LoVo (cell line): ENCODE measurements around the gene DCST2.

Experiments
- DNase-seq: peaks from one replicate; pipeline ENCODE4 v3.0.0-alpha.2; 2016; ENCODE audit warnings: low spot score

The DCST2 gene

DNA sequence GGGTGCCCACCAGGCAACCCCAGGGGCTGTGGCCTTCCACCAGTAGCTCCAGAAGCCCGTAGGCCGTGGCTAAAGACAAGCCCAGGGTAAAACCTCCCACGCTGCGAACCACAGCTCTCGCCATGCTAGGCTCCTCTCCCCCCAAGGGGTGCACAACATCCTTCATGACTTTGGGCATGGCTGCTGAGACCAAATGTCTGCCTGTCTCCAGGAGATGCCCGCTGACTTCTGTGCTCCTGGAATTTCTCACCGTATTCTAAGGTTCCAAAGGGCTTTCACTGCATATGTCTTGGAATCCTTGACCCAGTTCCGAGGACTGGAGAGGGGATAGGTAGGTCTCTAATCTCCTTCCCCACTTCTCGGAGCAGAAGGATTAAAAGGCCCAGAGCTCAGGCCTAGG is at the start of gene DCST2, which contains the start of gene DCST1:
Gene DCST2 (minus strand): TSS at position 258 of the 400 bp plus-strand sequence. CDS start 80 bp downstream, at position 178.
Gene DCST1 (plus strand): TSS at position 301 of the 400 bp plus-strand sequence. CDS start 213 bp downstream, outside the sequence.
- DNase-seq = no peak

DNA sequence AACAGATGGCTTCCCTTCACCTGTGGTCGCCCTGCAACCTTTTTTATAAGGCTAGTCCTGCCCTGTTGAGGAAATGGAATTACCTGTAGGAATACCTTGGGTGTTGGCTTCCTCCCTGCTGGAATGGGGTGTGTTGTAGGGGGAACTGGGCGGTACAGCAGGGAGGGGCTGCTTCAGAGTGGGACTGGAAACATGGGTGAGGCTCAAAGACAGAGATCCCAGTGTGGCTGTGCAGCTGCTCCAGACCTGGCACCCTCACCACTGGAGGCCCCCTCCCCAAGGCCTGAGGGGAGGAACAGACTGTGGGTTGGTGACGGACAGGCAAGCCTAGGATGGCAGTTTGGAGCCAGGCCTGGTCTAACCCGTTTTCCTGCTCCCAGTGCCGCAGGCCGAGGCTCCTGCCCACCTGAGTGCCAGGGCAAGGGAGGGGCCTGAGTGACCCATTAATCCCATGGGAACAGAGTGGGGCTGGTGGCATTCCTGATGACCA is 49.5 kb upstream of the DCST2 start:
- DNase-seq = peak; percentile 77

DNA sequence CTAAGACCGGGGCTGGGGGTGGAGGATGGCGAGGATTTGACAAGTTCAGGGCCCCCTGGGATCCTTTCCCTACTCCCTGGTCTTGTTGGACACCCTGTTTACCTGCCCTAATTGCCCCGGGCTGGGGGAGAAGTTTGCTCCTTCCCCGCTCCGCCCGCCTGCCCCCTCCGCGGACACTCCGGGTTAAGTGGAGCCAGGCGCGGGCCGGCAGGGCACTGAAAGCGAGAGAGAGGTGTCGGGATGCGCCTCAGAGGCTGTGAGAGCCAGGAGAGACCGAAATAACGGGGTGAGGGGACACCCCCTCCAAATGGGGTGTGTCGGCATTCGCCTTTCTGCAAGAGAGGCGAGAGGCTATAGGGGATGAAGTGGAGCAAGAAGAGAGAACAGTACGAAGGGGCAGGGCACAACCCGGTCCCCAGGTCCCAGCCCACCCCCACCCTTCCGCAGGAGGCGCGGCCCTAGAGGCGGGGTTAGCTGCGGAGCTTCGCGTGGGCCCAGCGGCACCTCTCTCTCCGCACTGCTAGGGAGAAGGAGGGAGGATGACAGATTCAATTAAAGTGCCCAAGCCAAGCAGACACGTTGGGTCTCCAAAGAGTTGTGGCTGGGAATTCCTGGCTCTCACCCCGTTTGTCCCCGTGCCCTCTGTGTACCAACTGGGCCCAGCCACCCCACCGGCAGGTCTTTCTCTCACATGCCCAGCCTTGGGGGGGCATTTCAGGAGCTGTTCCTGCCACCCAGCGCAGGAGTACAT is 48.9 kb upstream of the DCST2 start:
- DNase-seq = peak; percentile 45

DNA sequence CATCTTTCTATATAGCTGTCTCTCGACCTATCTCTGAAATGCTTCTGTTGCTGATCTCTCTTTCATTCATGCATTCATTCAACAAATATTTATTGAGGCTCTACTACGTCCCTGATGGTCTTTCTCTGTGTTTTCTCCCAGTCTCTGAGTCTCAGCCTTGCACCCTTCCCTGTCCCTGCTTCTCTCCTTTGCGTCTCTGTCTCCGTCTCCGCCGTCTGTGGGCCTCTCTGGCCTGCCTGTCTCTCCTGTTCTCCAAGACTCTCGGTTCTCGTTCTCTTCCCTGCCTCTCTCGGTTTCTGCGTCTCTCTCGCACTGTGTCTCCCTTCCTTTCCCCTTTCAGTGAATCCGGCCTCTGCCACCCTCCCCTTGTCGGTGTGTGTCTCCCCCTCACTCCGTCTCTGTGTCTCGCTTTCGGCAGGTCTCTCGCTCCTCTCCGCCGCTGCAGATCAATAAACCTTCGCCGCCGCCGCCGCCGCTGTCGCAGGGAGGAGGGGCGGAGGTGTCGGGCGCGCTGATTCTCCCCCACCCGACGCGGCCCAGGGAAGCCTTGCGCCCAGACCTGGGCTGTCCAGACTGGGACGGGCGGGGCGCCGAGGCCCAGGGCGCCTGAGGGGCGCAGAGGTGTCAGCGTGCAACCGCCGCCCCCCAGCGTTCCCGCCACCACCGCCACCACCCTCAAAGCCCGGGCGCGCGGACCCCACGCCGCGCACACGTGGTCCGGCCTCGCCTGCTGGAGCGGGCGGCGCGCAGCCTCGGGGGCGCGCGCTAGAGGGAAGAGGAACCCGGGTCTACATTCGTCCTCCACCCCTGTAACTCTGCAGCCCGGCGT is 48.1 kb upstream of the DCST2 start:
- no peak for DNase-seq

GRCh38 chr1:155080312-155081228 is 47.0 kb upstream of the DCST2 start:
- DNase-seq = no peak

DNA sequence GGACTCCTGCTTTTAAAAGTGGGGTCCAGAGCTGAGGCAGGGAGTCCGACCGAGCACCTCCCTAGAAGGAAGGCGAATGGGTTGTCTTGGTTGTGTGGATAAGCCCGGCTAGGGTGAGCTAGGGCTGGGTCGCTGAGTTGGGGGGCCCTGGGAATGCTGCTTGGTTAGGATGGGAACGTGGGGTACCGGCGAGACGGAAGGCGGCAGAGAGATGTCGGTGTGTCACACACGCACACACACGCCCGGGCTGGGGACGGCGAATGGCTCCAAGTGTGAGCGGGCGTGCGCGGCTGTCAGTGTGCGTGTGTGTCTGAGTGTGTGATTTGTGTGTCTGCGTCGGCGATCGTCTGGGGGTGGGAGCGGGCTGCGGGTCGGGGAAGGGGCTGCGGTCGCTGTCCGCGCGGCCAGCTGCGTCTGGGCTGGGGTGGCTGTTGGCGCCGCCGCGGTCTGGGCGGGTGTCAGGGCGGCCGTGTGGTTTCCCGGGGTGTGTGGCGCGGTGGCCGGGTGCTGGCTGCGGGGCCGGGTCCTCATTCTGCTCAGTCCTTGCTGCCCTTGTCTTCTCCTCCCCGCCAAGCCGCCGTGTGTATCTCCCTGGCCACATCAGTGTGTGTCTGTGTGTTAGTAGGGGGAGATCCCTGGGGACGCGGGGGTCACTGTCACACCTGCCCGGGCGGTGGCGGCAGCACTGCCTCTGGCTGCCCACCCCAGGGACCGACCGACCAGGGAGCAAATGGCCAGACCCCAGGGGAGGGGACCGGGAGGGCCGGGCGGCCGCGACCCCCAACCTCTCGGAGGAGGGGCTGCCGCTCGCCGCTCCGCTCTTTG is 46.1 kb upstream of the DCST2 start:
- DNase-seq = no peak

GRCh38 chr1:155079210-155079486 is 45.6 kb upstream of the DCST2 start:
- DNase-seq = no peak

DNA sequence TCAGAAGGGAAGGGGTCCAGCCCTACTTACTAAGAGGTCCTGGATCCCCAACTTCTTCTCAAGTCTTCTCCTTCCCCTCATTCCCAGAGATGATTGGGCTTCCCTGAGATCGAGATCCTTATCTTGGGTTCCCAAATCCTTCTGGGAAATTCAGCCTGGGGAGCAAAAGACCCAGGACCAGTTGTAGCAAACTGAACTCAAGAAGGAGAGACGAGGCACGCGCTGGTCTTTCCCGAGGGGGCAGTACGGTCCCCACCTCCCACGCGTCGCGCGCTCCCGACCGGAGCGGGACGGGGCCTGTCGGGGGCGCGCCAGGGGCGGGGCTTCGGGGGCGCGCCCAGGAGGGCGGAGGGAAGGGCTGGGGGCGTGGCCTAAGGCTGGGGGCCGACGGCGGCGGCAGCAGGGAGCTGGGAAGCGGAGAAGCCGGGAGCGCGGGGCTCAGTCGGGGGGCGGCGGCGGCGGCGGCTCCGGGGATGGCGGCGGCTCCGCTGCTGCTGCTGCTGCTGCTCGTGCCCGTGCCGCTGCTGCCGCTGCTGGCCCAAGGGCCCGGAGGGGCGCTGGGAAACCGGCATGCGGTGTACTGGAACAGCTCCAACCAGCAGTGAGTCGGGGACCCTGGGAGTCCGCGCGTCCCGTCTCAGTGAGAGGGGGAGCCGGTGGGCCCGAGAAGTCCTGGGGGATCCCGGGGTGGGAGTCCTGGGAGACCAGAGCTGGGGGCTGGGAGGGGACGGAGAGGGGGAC is 45.1 kb upstream of the DCST2 start, which contains the start of gene EFNA3:
Gene EFNA3 (plus strand): TSS at position 369 of the 741 bp plus-strand sequence. CDS start 105 bp downstream, at position 474.
- peak; percentile 76 for DNase-seq

DNA sequence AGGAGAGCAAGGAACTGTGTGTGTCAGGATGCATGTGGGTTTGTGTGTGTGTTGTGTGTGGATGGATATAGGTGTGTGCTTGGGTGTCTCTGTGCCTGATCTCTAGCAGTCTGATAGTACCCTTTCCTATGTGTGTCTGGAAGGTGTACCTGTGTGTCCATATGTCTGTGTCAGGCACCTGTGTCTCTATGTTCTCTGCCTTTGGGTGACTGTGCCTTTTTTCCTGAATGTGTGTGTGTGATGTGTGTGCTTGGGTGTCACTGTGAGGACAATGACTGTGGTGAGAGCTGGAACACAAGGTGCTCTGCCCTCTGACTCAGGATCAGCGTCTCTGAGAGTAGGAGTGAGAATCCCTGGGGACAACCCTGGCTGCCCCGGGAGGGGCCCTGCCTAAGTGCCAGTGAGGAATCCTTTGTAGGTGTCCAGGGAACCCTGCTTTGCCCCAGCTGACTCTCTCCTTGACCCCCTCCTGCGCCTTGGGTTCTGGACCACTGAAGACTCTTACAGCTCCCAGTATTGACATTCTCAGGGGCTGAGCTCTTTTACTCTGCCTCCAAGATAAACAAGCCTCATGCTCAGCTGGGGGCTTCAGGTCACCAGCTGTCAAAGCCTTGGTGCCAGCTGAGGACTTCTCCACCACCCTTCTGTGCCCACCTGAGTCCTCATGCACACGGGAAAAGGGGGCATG is 44.3 kb upstream of the DCST2 start:
- no peak for DNase-seq

DNA sequence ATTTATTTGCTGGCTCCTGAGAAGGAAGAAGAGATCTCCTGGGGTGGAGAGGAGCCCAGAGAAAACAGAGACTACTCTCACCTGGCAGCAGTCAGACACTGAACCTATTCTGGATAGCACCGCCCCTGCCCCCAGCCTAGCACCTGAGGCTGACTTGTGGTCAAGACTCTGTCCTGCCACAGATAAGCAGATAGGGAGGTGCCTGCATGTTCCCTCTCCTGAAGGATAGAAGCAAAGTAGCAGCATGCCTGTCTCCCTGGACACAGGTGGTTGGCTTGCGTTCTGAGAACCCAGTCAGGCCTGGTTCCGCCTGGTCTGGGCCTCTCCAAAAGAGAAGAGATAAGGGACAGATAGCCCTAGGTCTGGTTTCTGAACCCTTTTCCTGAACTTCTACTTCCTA is 43.8 kb upstream of the DCST2 start:
- DNase-seq = no peak

GRCh38 chr1:155076371-155076770 is 42.8 kb upstream of the DCST2 start:
- DNase-seq = no peak

- no peak for DNase-seq
Observed at GRCh38 chr1:155075535-155075934, 42.0 kb upstream of the DCST2 start.

GRCh38 chr1:155073377-155074242 is 40.0 kb upstream of the DCST2 start:
- no peak for DNase-seq

GRCh38 chr1:155072531-155073289 is 39.1 kb upstream of the DCST2 start:
- DNase-seq = no peak

DNA sequence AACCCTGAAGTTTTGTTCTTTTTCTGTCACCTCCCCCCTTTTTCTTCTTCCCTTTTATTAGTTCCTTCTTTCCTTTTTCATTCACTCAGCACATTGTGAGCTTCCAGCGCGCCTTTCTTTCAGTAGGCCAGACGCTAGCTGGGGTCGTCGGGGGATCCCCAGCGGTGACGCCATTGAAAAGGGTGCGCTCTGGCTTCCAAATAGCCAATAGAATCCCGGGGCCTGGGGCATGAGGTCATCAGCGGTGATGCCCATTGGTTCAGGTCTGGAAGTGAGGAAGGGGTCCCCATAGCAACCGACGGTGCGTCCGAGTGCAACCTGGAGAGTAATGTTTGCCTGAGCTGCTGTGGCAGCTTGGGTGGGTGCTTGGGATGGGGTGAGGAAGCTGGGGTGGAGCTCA is 38.1 kb upstream of the DCST2 start:
- DNase-seq = no peak

DNA sequence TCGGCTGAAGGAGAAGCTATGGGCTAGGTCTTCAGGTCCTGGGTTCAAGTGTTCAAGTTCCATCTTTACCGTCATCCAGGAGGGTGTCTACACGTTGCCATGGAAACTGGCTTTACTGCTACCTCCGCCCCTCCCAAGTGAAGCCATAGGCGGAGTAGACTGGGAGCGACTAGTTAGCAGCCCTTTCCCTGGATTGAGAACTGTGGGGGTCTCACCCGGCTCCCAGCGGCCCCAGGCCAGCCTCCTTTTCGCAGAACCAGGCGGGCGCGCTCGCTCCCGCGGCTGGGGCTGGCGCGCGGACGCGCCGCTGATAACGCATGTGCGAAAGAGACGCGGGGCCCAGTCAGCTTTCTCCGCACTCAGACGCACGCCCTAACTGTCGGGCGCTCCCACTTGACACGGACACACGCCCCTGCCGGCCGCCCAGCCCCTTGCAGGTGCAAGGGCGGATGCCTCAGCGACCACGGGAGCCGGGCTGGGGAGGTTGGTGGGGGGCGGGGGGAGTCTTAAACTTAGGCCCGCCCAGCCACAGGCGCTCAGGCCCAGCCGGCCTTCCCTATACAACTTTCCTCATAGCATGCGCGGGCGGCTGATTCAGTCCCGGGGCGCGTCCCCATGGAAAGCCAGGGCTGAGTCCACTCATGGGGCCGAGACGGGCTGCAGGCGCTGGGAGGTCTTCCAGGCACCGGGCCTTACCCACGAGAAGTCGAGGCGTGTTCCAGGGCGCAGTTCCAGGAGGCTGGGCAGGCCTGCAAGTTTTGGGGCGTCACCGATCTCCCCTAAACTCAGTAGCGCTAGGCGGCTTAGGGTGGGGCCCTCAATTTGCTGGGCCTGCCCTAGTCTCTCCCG is 37.4 kb upstream of the DCST2 start:
- peak; percentile 47 for DNase-seq

- no peak for DNase-seq
Observed at GRCh38 chr1:155070158-155070621, 36.6 kb upstream of the DCST2 start.
